Endothelial cell (in vitro differentiated cells): ENCODE results near the gene ZNF518A. TPM values are rescaled to one million over a fixed set of nuclear protein-coding genes. Genes with fewer than 3 reads are reported as not detected.

ENCODE experiments used
- DNase-seq: peaks from one replicate; pipeline ENCODE4 v3.0.0; 2021; ENCODE audit warnings: low spot score
- H3K27ac Mint-ChIP-seq: one replicate; pipeline ENCODE4 v1.8.0; 2021; ENCODE audit warnings: mixed read lengths, inconsistent platforms; ENCODE audit not compliant: unreplicated experiment
- H3K27me3 Mint-ChIP-seq: one replicate; pipeline ENCODE4 v1.8.0; 2021; ENCODE audit warnings: mild to moderate bottlenecking, moderate library complexity, mixed read lengths, inconsistent platforms; ENCODE audit not compliant: unreplicated experiment
- H3K36me3 Mint-ChIP-seq: one replicate; pipeline ENCODE4 v1.8.0; 2021; ENCODE audit warnings: mild to moderate bottlenecking, low read depth, mixed read lengths, inconsistent platforms; ENCODE audit not compliant: unreplicated experiment
- H3K4me1 Mint-ChIP-seq: one replicate; pipeline ENCODE4 v1.8.0; 2021; ENCODE audit warnings: mild to moderate bottlenecking, mixed read lengths, inconsistent platforms; ENCODE audit not compliant: unreplicated experiment
- H3K4me3 Mint-ChIP-seq: one replicate; pipeline ENCODE4 v1.8.0; 2021; ENCODE audit warnings: mild to moderate bottlenecking, mixed read lengths, inconsistent platforms; ENCODE audit not compliant: unreplicated experiment
- H3K9me3 Mint-ChIP-seq: one replicate; pipeline ENCODE4 v1.8.0; 2021; ENCODE audit warnings: mixed read lengths, inconsistent platforms; ENCODE audit not compliant: unreplicated experiment
- CTCF ChIP-seq: fragments of 200-600 bp; sonication (generic); IDR thresholded peaks from one replicate; pipeline ENCODE4 v1.5.0; 2021; ENCODE audit warnings: antibody characterized with exemption; ENCODE audit not compliant: unreplicated experiment
- total RNA-seq: library from RNA; stranded (reverse); fragmentation: NEBNext Ultra II Directional; extraction: Animal tissue kit (Norgen Biotek cat#: 25700); gene quantifications from one replicate; pipeline ENCODE4 v1.2.1, GENCODE V29; 2021; ENCODE audit not compliant: unreplicated experiment

Gene ZNF518A
- total RNA-seq, 1 donor from 2014 or later = 47.8 TPM

- Mint-ChIP-seq H3K27ac (no peak overlapping the region), H3K4me3 (no peak overlapping the region), H3K27me3 (no peaks in the 10 kb centered on the region), H3K9me3 (no peaks in the 10 kb centered on the region), H3K36me3 (no peaks in the 10 kb centered on the region), H3K4me1 (peaks cover 10% of the 10 kb centered on the region)
- no peak for TF ChIP-seq CTCF
- DNase-seq = no peak
Measured at GRCh38 chr10:96208946-96209345, 78.8 kb downstream of the ZNF518A start.

GRCh38 chr10:96211764-96212163 is 81.7 kb downstream of the ZNF518A start:
- Mint-ChIP-seq H3K9me3 (no peaks in the 10 kb centered on the region), H3K4me1 (peaks cover 6% of the 10 kb centered on the region), H3K27me3 (no peaks in the 10 kb centered on the region), H3K27ac (no peak overlapping the region), H3K4me3 (no peak overlapping the region), H3K36me3 (no peaks in the 10 kb centered on the region)
- no peak for TF ChIP-seq CTCF
- DNase-seq = no peak

GRCh38 chr10:96212911-96213310 is 82.8 kb downstream of the ZNF518A start:
- H3K27ac Mint-ChIP-seq = no peak overlapping the region

More at GRCh38 chr10:96212911-96213310, 82.8 kb downstream of the ZNF518A start:
- no peak for DNase-seq
- Mint-ChIP-seq H3K9me3 (no peaks in the 10 kb centered on the region), H3K27me3 (no peaks in the 10 kb centered on the region), H3K4me3 (no peak overlapping the region), H3K36me3 (no peaks in the 10 kb centered on the region), H3K4me1 (peaks cover 6% of the 10 kb centered on the region)
- no peak for TF ChIP-seq CTCF

Other genes with a start within 250 kb of the ZNF518A start
- gene CC2D2B, start 222.3 kb upstream of the ZNF518A start, total RNA-seq = 2.1 TPM
- 67.1 TPM for gene CCNJ, start 86.7 kb upstream of the ZNF518A start, total RNA-seq
- gene BLNK, start 141.3 kb downstream of the ZNF518A start, total RNA-seq = not detected
- gene DNTT, start 174.1 kb downstream of the ZNF518A start, total RNA-seq = not detected
- not detected for gene OPALIN, start 228.7 kb downstream of the ZNF518A start, total RNA-seq